Activated T-helper 1 cell treated with anti-CD3 and anti-CD28 coated beads, Interleukin-12 subunit alpha, Interleukin-12 subunit beta, Interleukin-2, Interleukin-4 antibody, amounts not matched to agents 30 ng/mL and 10 ng/mL and 1 ng/mL, durations not matched to agents 14 hours and 24 hours and 36 hours (primary cell): ENCODE data around the gene MCMBP. TPM values are rescaled to one million over a fixed set of nuclear protein-coding genes. Genes with fewer than 3 reads are reported as not detected.
A peak's percentile ranks its signal among the peaks of the same experiment; 100 is the strongest.

Experiments used
- DNase-seq: peaks from one replicate; pipeline ENCODE4 v3.0.0; 2021; ENCODE audit warnings: low spot score
- H3K27ac Mint-ChIP-seq: one replicate; pipeline ENCODE4 v1.8.0; 2021; ENCODE audit warnings: mild to moderate bottlenecking, mixed read lengths
- H3K27me3 Mint-ChIP-seq: one replicate; pipeline ENCODE4 v1.8.0; 2022; ENCODE audit warnings: mild to moderate bottlenecking, moderate library complexity, mixed read lengths; ENCODE audit not compliant: insufficient read depth
- H3K36me3 Mint-ChIP-seq: one replicate; pipeline ENCODE4 v1.8.0; 2021; ENCODE audit warnings: low read depth, mixed read lengths
- H3K4me1 Mint-ChIP-seq: one replicate; pipeline ENCODE4 v1.8.0; 2021; ENCODE audit warnings: low read depth, mixed read lengths
- H3K4me3 Mint-ChIP-seq: one replicate; pipeline ENCODE4 v1.8.0; 2021; ENCODE audit warnings: mild to moderate bottlenecking, moderate library complexity, mixed read lengths
- H3K9me3 Mint-ChIP-seq: one replicate; pipeline ENCODE4 v1.8.0; 2021; ENCODE audit warnings: mixed read lengths
- intact Hi-C: fragments of 100-400 bp; cut with micrococcal nuclease; formaldehyde crosslinking; loops from one replicate; pipeline ENCODE4 v1.15.1; 2024
- total RNA-seq: library from RNA; stranded (reverse); gene quantifications from 2 replicates; pipeline ENCODE4 v1.2.3, GENCODE V29; 2022

MCMBP gene
- total RNA-seq, 1 donor from 2014 or later, result 122 TPM

- H3K4me3 Mint-ChIP-seq, result peak overlapping the region; percentile 10
- intact Hi-C loops, result no loop called here
- peaks cover 6% of the 10 kb centered on the region for H3K36me3 Mint-ChIP-seq
- DNase-seq, result peak; percentile 11
- peak overlapping the region; percentile 0 for H3K27ac Mint-ChIP-seq
- peaks cover 5% of the 10 kb centered on the region for H3K27me3 Mint-ChIP-seq
- H3K9me3 Mint-ChIP-seq, result no peaks in the 10 kb centered on the region
- H3K4me1 Mint-ChIP-seq, result peaks cover 14% of the 10 kb centered on the region
These were observed 88.1 kb downstream of the MCMBP start for GRCh38 chr10:119784340-119785067.

GRCh38 chr10:119783665-119784027 lies 89.0 kb downstream of the MCMBP start:
- DNase-seq, result no peak
- Mint-ChIP-seq H3K27me3 (peaks cover 5% of the 10 kb centered on the region), H3K4me1 (peaks cover 14% of the 10 kb centered on the region), H3K9me3 (no peaks in the 10 kb centered on the region), H3K27ac (no peak overlapping the region), H3K36me3 (peaks cover 6% of the 10 kb centered on the region), H3K4me3 (no peak overlapping the region)
- intact Hi-C loops, result no loop called here

- peaks cover 6% of the 10 kb centered on the region for H3K36me3 Mint-ChIP-seq
- DNase-seq, result no peak
- intact Hi-C loops, result no loop called here
- no peaks in the 10 kb centered on the region for H3K9me3 Mint-ChIP-seq
- peaks cover 14% of the 10 kb centered on the region for H3K4me1 Mint-ChIP-seq
- H3K27ac Mint-ChIP-seq, result no peak overlapping the region
- peaks cover 5% of the 10 kb centered on the region for H3K27me3 Mint-ChIP-seq
- H3K4me3 Mint-ChIP-seq, result no peak overlapping the region
These were observed 89.5 kb downstream of the MCMBP start for GRCh38 chr10:119782981-119783664.

- no peak overlapping the region for H3K4me3 Mint-ChIP-seq
- intact Hi-C loops, result no loop called here
- H3K4me1 Mint-ChIP-seq, result peaks cover 14% of the 10 kb centered on the region
- DNase-seq, result no peak
- no peaks in the 10 kb centered on the region for H3K9me3 Mint-ChIP-seq
- H3K27me3 Mint-ChIP-seq, result no peaks in the 10 kb centered on the region
- H3K36me3 Mint-ChIP-seq, result peaks cover 3% of the 10 kb centered on the region
- H3K27ac Mint-ChIP-seq, result no peak overlapping the region
These were observed 91.1 kb downstream of the MCMBP start for GRCh38 chr10:119781498-119781897.

- Mint-ChIP-seq H3K4me1 (peaks cover 14% of the 10 kb centered on the region), H3K27me3 (no peaks in the 10 kb centered on the region), H3K9me3 (no peaks in the 10 kb centered on the region), H3K4me3 (no peak overlapping the region), H3K27ac (no peak overlapping the region), H3K36me3 (peaks cover 3% of the 10 kb centered on the region)
- intact Hi-C loops, result no loop called here
- DNase-seq, result no peak
These were observed 91.7 kb downstream of the MCMBP start for GRCh38 chr10:119780879-119781480.

Other genes with a start within 250 kb of the MCMBP start
- gene BAG3, start 221.5 kb downstream of the MCMBP start, total RNA-seq, result 30.4 and 30.5 TPM in 2 replicates
- gene INPP5F, start 146.8 kb downstream of the MCMBP start, total RNA-seq, result 17.7 and 19.4 TPM in 2 replicates
- gene SEC23IP, start 19.9 kb upstream of the MCMBP start, total RNA-seq, result 79.7 and 91.7 TPM in 2 replicates